GM12873 (cell line): ENCODE measurements around the gene IRF2.

Experiments
- CTCF ChIP-seq: IDR thresholded peaks from 2 replicates; pipeline ENCODE4 v1.5.1; 2012; ENCODE audit warnings: low read depth, mild to moderate bottlenecking, moderate library complexity, low read length, control low read depth; ENCODE audit not compliant: insufficient read depth; ENCODE audit errors: missing control alignments

IRF2 gene

GRCh38 chr4:184399512-184399908, 74.8 kb downstream of the IRF2 start:
- no peak for TF ChIP-seq CTCF

- TF ChIP-seq CTCF: no peak
Measured at GRCh38 chr4:184398741-184399511, 75.4 kb downstream of the IRF2 start.

- TF ChIP-seq CTCF: no peak
Measured at GRCh38 chr4:184397516-184398163, 76.7 kb downstream of the IRF2 start.

- TF ChIP-seq CTCF: no peak
Measured at GRCh38 chr4:184396570-184397515, 77.5 kb downstream of the IRF2 start.

- no peak for TF ChIP-seq CTCF
Measured at GRCh38 chr4:184395971-184396391, 78.4 kb downstream of the IRF2 start.

GRCh38 chr4:184395451-184395917, 78.9 kb downstream of the IRF2 start:
- TF ChIP-seq CTCF: no peak
